K562 (cell line): ENCODE data around the gene CHST2. TPM values are rescaled to one million over a fixed set of nuclear protein-coding genes. Genes with fewer than 3 reads are reported as not detected.

Experiments
- ATAC-seq: fragments of 200-7000 bp; cut with Tn5 transposase; 3 replicates; pipeline ENCODE4 v1.9.1; 2020; ENCODE audit warnings: moderate library complexity
- BruUV-seq: library from RNA; stranded (reverse); fragments of 400-500 nt; replicated peaks from 2 replicates; lab custom pipeline; 2021; lab: Mats Ljungman, UMichigan
- CTCF ChIA-PET: fragments of 300-600 bp; formaldehyde crosslinking; extraction: SDS; loops from one replicate; lab custom pipeline; 2021; ENCODE audit warnings: low intra/inter-chr PET ratio; lab: Yijun Ruan, JAX
- POLR2A ChIA-PET: fragments of 300-600, 350-650 bp; sonication (Branson Sonifier 250); formaldehyde crosslinking; extraction: SDS; loops from one replicate; lab custom pipeline; 2021; ENCODE audit warnings: antibody characterized with exemption, inconsistent platforms; lab: Yijun Ruan, JAX
- DNase-seq, 4 experiments: peaks; one replicate each; pipeline versions ENCODE4 v3.0.0 to v3.0.0-alpha.2; 2011 to 2018; ENCODE audit warnings: low spot score in 3 of 4, mixed read lengths in 3 of 4; ENCODE audit errors: extremely low read depth in 1 of 4
- FAIRE-seq: peaks from 2 replicates; lab custom pipeline; 2011; peaks lifted over from hg19 to GRCh38; lab: Jason Lieb, UNC
- H2AFZ ChIP-seq: 2 replicates; pipeline ENCODE4 v1.6.0; 2011; ENCODE audit warnings: low read depth, low read length, control low read depth, inconsistent platforms
- H3K27ac ChIP-seq: fragments of 200-600 bp; 3 replicates; pipeline ENCODE4 v1.8.0; 2011; ENCODE audit warnings: low read depth, mild to moderate bottlenecking, control low read depth, inconsistent platforms, low read length, moderate library complexity, mixed read lengths; ENCODE audit errors: extremely low read depth
- H3K27me3 ChIP-seq, 2 experiments: fragments of 300-600 bp in 1 of 2; 2 replicates in 1 of 2; 3 replicates in 1 of 2; pipeline versions ENCODE4 v1.6.0 to v1.8.0; 2011; ENCODE audit warnings: inconsistent platforms in 2 of 2, low read length in 2 of 2, mild to moderate bottlenecking in 1 of 2, mixed read lengths in 1 of 2, moderate library complexity in 1 of 2; ENCODE audit not compliant: control insufficient read depth in 2 of 2, insufficient read depth in 2 of 2
- H3K36me3 ChIP-seq: fragments of 300-600 bp; 3 replicates; pipeline ENCODE4 v1.8.0; 2011; ENCODE audit warnings: mild to moderate bottlenecking, low read length, inconsistent platforms; ENCODE audit not compliant: control insufficient read depth, insufficient read depth
- H3K4me1 ChIP-seq, 2 experiments: fragments of 200-600 bp in 1 of 2; replicated peaks in 1 of 2; 2 replicates in 1 of 2; 3 replicates in 1 of 2; pipeline versions ENCODE4 v1.5.1 to v1.8.0; 2011; ENCODE audit warnings: inconsistent platforms in 2 of 2, low read length in 2 of 2, mild to moderate bottlenecking in 1 of 2, mixed read lengths in 1 of 2, moderate library complexity in 1 of 2; ENCODE audit not compliant: control insufficient read depth in 2 of 2, insufficient read depth in 2 of 2
- H3K4me2 ChIP-seq: 2 replicates; pipeline ENCODE4 v1.6.1; 2011; ENCODE audit warnings: low read length, control low read depth, inconsistent platforms, mixed read lengths; ENCODE audit not compliant: insufficient read depth
- H3K4me3 ChIP-seq: fragments of 200-600 bp; sonication (generic), shearing (Covaris generic); 2 replicates; pipeline ENCODE4 v1.5.1; 2016; ENCODE audit warnings: control low read depth, inconsistent platforms
- H3K79me2 ChIP-seq: fragments of 200-600 bp; 3 replicates; pipeline ENCODE4 v1.8.0; 2011; ENCODE audit warnings: low read length, inconsistent platforms; ENCODE audit not compliant: control insufficient read depth, insufficient read depth
- H3K9ac ChIP-seq, 2 experiments: 2 replicates each; pipeline versions ENCODE4 v1.6.0 to v1.6.1; 2011; ENCODE audit warnings: low read depth in 2 of 2, low read length in 2 of 2, control low read depth in 1 of 2, inconsistent platforms in 1 of 2, mild to moderate bottlenecking in 1 of 2, mixed read lengths in 1 of 2; ENCODE audit not compliant: insufficient read depth in 1 of 2
- H3K9me1 ChIP-seq: one replicate; pipeline ENCODE4 v1.6.0; 2011; ENCODE audit warnings: inconsistent platforms, mild to moderate bottlenecking, low read length, moderate library complexity; ENCODE audit not compliant: control insufficient read depth, insufficient read depth
- H3K9me3 ChIP-seq: replicated peaks from 2 replicates; pipeline ENCODE4 v1.5.1; 2011; ENCODE audit warnings: low read depth, low read length, inconsistent platforms; ENCODE audit not compliant: control insufficient read depth, insufficient read depth
- H4K20me1 ChIP-seq: replicated peaks from 2 replicates; pipeline ENCODE4 v1.6.1; 2011; ENCODE audit warnings: low read length, inconsistent platforms, mixed read lengths; ENCODE audit not compliant: control insufficient read depth, insufficient read depth
- CBX3 ChIP-seq, 2 experiments: IDR thresholded peaks; 1 replicate in 1 of 2; 2 replicates in 1 of 2; pipeline ENCODE4 v1.6.1; 2012; ENCODE audit warnings: inconsistent platforms in 2 of 2, low read length in 2 of 2, borderline replicate concordance in 1 of 2, control low read depth in 1 of 2
- CSDE1 ChIP-seq, 2 experiments: fragments of 450-650 bp; IDR thresholded peaks; 2 replicates each; pipeline ENCODE4 v1.6.1; 2016; ENCODE audit warnings: mild to moderate bottlenecking in 1 of 2
- HLTF ChIP-seq: fragments of 450-650 bp; IDR thresholded peaks from 2 replicates; pipeline ENCODE4 v1.6.1; 2016
- NUFIP1 ChIP-seq: fragments of 450-650 bp; IDR thresholded peaks from 2 replicates; pipeline ENCODE4 v1.6.1; 2018; ENCODE audit not compliant: partially characterized antibody
- PURB ChIP-seq: sonication (generic); formaldehyde crosslinking; IDR thresholded peaks from 2 replicates; pipeline ENCODE4 v1.9.0; 2021; ENCODE audit warnings: low read depth, mild to moderate bottlenecking, missing genetic modification reagents
- RFX7 ChIP-seq: fragments of 250-450 bp; sonication (Bioruptor Pico); IDR thresholded peaks from 2 replicates; pipeline ENCODE4 v1.5.1; 2021; ENCODE audit warnings: mild to moderate bottlenecking
- TAL1 ChIP-seq: fragments of 450-650 bp; IDR thresholded peaks from 2 replicates; pipeline ENCODE4 v1.6.1; 2016; ENCODE audit warnings: mild to moderate bottlenecking
- TEAD2 ChIP-seq: fragments of 450-650 bp; IDR thresholded peaks from 2 replicates; pipeline ENCODE4 v1.6.1; 2016; ENCODE audit warnings: missing genetic modification characterization, control low read depth, missing compliant biosample characterization
- TRIM24 ChIP-seq, 2 experiments: fragments of 450-650 bp; IDR thresholded peaks; 2 replicates each; pipeline ENCODE4 v1.6.1; 2016
- ZBTB1 ChIP-seq: sonication (generic); formaldehyde crosslinking; IDR thresholded peaks from 2 replicates; pipeline ENCODE4 v1.8.1; 2023; ENCODE audit warnings: missing genetic modification reagents, low read depth, mild to moderate bottlenecking, borderline replicate concordance
- ZNF589 ChIP-seq: fragments of 200-800 bp; sonication (Bioruptor generic); IDR thresholded peaks from 2 replicates; pipeline ENCODE4 v1.6.1; 2016; ENCODE audit warnings: low read depth, missing genetic modification characterization, missing compliant biosample characterization
- ZNF764 ChIP-seq: fragments of 250-450 bp; sonication (Bioruptor Pico); IDR thresholded peaks from 2 replicates; pipeline ENCODE4 v1.4.0; 2020; ENCODE audit warnings: low read depth, mild to moderate bottlenecking, moderate library complexity
- WGBS: fragments of 100-300 bp; shearing (Covaris generic); methylation state at CpG from one replicate; pipeline ENCODE4 v1.1.6; 2016; ENCODE audit warnings: low coverage, mixed read lengths; ENCODE audit not compliant: insufficient coverage; ENCODE audit errors: missing lambda C conversion rate; 5-methylcytosine and 5-hydroxymethylcytosine counted together
- in situ Hi-C: fragments of 300-500 bp; cut with MboI; formaldehyde crosslinking; loops from 4 replicates; pipeline ENCODE4 v1.15.0; 2018; ENCODE audit warnings: inconsistent platforms, mixed read lengths
- intact Hi-C: fragments of 100-400 bp; cut with micrococcal nuclease; formaldehyde crosslinking; loops from 2 replicates; pipeline ENCODE4 v1.14.2; 2022
- polyA plus RNA-seq, 8 experiments: library from polyadenylated mRNA; depleted of rRNA in 4 of 8; stranded (reverse) in 5 of 8; unstranded in 3 of 8; fragments of >200 nt; fragmentation: Nextera tagmentation in 2 of 8; fragmentation: Illumina TruSeq in 1 of 8; extraction: Ambion mirVana in 2 of 8; extraction: Trizol in 1 of 8; gene quantifications; 2 replicates each; pipeline versions ENCODE4 v1.2.1 to v1.2.3, GENCODE V29; 2011 to 2014; ENCODE audit warnings: inconsistent platforms in 1 of 8, missing spikeins in 1 of 8
- total RNA-seq, 7 experiments: library from RNA; depleted of rRNA in 6 of 7; stranded (reverse); fragments of >200 nt in 6 of 7; fragmentation: Illumina TruSeq in 2 of 7; extraction: Trizol in 2 of 7; gene quantifications; 2 replicates each; pipeline versions ENCODE4 v1.2.1 to v1.2.3, GENCODE V29; 2011 to 2021; ENCODE audit warnings: low replicate concordance in 1 of 7
- TF ChIP-seq, protein P1 (sequence below): fragments of 450-650 bp; IDR thresholded peaks from 2 replicates; pipeline ENCODE4 v1.6.1; 2018; ENCODE audit warnings: mild to moderate bottlenecking, low read depth; ENCODE audit not compliant: partially characterized antibody
- TF ChIP-seq, protein P2 (sequence below), 3 experiments: fragments of 200-800 bp in 1 of 3; sonication (Bioruptor generic) in 1 of 3; sonication (generic) in 1 of 3; formaldehyde crosslinking in 1 of 3; IDR thresholded peaks; 2 replicates each; pipeline versions ENCODE4 v1.6.1 to v1.8.0; 2016 to 2022; ENCODE audit warnings: mild to moderate bottlenecking in 2 of 3, missing compliant biosample characterization in 2 of 3, missing genetic modification characterization in 2 of 3, missing genetic modification reagents in 1 of 3
- TF ChIP-seq, protein P3 (sequence below): fragments of 250-450 bp; sonication (Bioruptor Pico); IDR thresholded peaks from 2 replicates; pipeline ENCODE4 v1.5.0; 2021
- TF ChIP-seq, protein P4 (sequence below): sonication (generic); formaldehyde crosslinking; IDR thresholded peaks from 2 replicates; pipeline ENCODE4 v1.8.0; 2023; ENCODE audit warnings: mild to moderate bottlenecking, missing genetic modification reagents

CHST2 gene
- total and polyA plus RNA-seq, 9 of the 15 experiments (the other 6 are each of a cell fraction or from before 2014, with no cell fraction given): 3.4 to 60.3 (median 13.9) TPM

DNA sequence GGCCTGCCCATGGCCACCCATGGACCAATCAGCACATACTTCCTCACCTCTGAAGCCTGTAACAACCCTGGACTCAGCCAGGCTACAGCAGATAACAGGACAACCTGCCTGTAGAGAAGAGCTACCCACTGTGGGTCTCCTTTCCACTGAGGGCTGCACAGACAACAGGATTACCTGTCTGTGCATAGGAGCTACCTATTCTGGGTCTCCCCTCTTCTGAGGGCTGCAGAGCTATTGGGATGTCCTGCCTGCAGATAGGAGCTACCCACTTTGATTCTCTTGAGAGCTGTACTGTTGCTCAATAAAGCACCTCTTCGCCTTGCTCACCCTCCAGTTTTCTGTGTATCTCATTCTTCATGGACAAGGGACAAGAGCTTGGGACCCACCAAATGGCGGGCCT lies 23.8 kb upstream of the CHST2 start (continued):
- TF ChIP-seq, protein P1, sequence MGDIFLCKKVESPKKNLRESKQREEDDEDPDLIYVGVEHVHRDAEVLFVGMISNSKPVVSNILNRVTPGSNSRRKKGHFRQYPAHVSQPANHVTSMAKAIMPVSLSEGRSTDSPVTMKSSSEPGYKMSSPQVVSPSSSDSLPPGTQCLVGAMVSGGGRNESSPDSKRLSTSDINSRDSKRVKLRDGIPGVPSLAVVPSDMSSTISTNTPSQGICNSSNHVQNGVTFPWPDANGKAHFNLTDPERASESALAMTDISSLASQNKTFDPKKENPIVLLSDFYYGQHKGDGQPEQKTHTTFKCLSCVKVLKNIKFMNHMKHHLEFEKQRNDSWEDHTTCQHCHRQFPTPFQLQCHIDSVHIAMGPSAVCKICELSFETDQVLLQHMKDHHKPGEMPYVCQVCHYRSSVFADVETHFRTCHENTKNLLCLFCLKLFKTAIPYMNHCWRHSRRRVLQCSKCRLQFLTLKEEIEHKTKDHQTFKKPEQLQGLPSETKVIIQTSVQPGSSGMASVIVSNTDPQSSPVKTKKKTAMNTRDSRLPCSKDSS: peak; percentile 83
- TF ChIP-seq TRIM24 (IDR thresholded peaks at IDR 0.05): peak; percentile 51 to 73; a peak in 3 of 4 replicates
- peak in 1 of 2 experiments; percentile 84; a peak in 2 of 3 replicates for TF ChIP-seq CBX3 (IDR thresholded peaks at IDR 0.05; ENCODE audit: borderline replicate concordance in 1 of 2, low read length in 2 of 2)
- TF ChIP-seq TEAD2 (tag): no peak
- TF ChIP-seq, protein P2, sequence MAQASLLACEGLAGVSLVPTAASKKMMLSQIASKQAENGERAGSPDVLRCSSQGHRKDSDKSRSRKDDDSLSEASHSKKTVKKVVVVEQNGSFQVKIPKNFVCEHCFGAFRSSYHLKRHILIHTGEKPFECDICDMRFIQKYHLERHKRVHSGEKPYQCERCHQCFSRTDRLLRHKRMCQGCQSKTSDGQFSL (CRISPR knock-in tag; IDR thresholded peaks at IDR 0.05): no peak
- TF ChIP-seq, protein P2 (tag; IDR thresholded peaks at IDR 0.05): no peak
- no peak for TF ChIP-seq CSDE1 (IDR thresholded peaks at IDR 0.05)

DNA sequence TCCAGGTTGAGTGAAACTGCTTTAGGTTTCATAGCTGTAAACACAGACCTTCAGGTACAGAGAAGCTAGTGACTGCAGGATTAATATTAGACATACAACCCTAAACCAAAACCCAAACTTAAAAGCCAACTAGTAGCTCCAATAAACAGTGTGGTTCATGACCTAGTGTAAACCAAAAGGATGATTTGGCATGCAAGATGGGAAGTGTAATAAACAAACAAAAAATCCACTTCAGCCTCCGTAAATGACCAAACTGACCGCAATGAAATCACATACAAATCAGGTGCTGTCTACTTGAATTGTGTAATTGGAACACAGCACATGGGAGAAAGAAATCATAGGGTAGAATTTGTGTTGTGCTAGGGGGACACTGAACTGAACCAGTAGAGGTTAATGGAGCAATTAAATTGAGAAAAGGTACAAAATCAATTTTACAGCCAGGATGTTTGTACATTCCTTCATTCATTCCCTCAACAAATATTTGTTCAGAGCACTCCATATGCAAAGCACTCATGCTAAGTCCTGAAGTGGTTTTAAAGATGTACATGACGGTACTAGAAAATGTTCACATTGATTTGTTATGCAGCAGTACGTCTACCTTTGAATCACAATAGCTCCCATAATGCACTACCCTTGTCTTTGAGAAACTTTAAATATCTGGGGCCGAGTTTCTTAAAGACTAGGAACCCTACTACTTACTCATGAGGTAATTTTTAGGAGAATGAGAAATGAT lies 21.4 kb upstream of the CHST2 start:
- no peaks in the 10 kb centered on the region for H3K27me3 ChIP-seq
- peaks cover 10% of the 10 kb centered on the region for H3K9me3 ChIP-seq
- ChIA-PET CTCF (no interaction called here), POLR2A (interaction anchor here (0.6 kb wide), 1 partner anchor 40 kb away, joined by 3 read pairs; no protein-coding TSS in a partner anchor)
- H3K36me3 ChIP-seq: no peaks in the 10 kb centered on the region
- intact Hi-C loops (no loop called here), in situ Hi-C loops (no loop called here)
- H3K79me2 ChIP-seq: no peaks in the 10 kb centered on the region
- peak; percentile 6 for FAIRE-seq
- H3K4me3 ChIP-seq: no peak overlapping the region
- H3K9ac ChIP-seq: no peak overlapping the region
- H4K20me1 ChIP-seq: no peaks in the 10 kb centered on the region
- no peak for ATAC-seq
- H3K27ac ChIP-seq: no peak overlapping the region
- no TSS peak for BruUV-seq
- H3K4me2 ChIP-seq: no peak overlapping the region
- 65% methylated on average over 5 of the region's 5 CpGs for WGBS
- no peak overlapping the region for H2AFZ ChIP-seq
- DNase-seq: no peak
- no peaks in the 10 kb centered on the region for H3K9me1 ChIP-seq
- peaks cover 0 to 4% of the 10 kb centered on the region in 2 experiments; a peak in 2 of 5 replicates for H3K4me1 ChIP-seq
- no peak for TF ChIP-seq RFX7 (CRISPR knock-in tag)
- no peak for TF ChIP-seq PURB (CRISPR knock-in tag)
- TF ChIP-seq ZBTB1: no peak
- TF ChIP-seq, protein P3, sequence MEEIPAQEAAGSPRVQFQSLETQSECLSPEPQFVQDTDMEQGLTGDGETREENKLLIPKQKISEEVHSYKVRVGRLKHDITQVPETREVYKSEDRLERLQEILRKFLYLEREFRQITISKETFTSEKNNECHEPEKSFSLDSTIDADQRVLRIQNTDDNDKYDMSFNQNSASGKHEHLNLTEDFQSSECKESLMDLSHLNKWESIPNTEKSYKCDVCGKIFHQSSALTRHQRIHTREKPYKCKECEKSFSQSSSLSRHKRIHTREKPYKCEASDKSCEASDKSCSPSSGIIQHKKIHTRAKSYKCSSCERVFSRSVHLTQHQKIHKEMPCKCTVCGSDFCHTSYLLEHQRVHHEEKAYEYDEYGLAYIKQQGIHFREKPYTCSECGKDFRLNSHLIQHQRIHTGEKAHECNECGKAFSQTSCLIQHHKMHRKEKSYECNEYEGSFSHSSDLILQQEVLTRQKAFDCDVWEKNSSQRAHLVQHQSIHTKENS (CRISPR knock-in tag): no peak
- TF ChIP-seq ZNF589 (CRISPR knock-in tag): no peak
- no peak for TF ChIP-seq HLTF
- TF ChIP-seq TAL1: no peak
- TF ChIP-seq ZNF764 (CRISPR knock-in tag): no peak
- TF ChIP-seq NUFIP1: no peak
- TF ChIP-seq, protein P4, sequence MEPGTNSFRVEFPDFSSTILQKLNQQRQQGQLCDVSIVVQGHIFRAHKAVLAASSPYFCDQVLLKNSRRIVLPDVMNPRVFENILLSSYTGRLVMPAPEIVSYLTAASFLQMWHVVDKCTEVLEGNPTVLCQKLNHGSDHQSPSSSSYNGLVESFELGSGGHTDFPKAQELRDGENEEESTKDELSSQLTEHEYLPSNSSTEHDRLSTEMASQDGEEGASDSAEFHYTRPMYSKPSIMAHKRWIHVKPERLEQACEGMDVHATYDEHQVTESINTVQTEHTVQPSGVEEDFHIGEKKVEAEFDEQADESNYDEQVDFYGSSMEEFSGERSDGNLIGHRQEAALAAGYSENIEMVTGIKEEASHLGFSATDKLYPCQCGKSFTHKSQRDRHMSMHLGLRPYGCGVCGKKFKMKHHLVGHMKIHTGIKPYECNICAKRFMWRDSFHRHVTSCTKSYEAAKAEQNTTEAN (CRISPR knock-in tag): no peak
